IMR-90 (cell line): ENCODE data around the gene MRPS5. TPM values are rescaled to one million over a fixed set of nuclear protein-coding genes. Genes with fewer than 3 reads are reported as not detected.

Source experiments
- ATAC-seq: fragments of 200-7000 bp; cut with Tn5 transposase; 2 replicates; pipeline ENCODE4 v1.9.1; 2020; ENCODE audit warnings: low read depth, mild to moderate bottlenecking, moderate library complexity
- BruUV-seq: library from RNA; stranded (reverse); fragments of 400-500 nt; replicated peaks from 2 replicates; lab custom pipeline; 2021; lab: Mats Ljungman, UMichigan
- CTCF ChIA-PET: fragments of 300-600 bp; formaldehyde crosslinking; extraction: SDS; loops from one replicate; lab custom pipeline; 2021; ENCODE audit warnings: antibody characterized with exemption; lab: Yijun Ruan, JAX
- POLR2A ChIA-PET: fragments of 300-600 bp; sonication (Branson Sonifier 250); formaldehyde crosslinking; loops from one replicate; lab custom pipeline; 2022; ENCODE audit warnings: antibody characterized with exemption; ENCODE audit not compliant: unreplicated experiment; lab: Charles Lee
- DNase-seq: peaks from one replicate; pipeline ENCODE4 v3.0.0; 2013
- H2AFZ ChIP-seq: replicated peaks from 2 replicates; pipeline ENCODE3; 2013; ENCODE audit warnings: low read length, mild to moderate bottlenecking; ENCODE audit not compliant: poor library complexity
- H2AK5ac ChIP-seq: 2 replicates; pipeline ENCODE4 v1.6.1; 2013; ENCODE audit warnings: low read depth, low read length, inconsistent platforms
- H2AK9ac ChIP-seq: replicated peaks from 2 replicates; pipeline ENCODE3; 2013; ENCODE audit warnings: mild to moderate bottlenecking, low read depth, low read length, moderate library complexity; ENCODE audit not compliant: poor library complexity
- H2BK120ac ChIP-seq: 2 replicates; pipeline ENCODE4 v1.6.1; 2013; ENCODE audit warnings: low read depth, low read length, inconsistent platforms
- H2BK15ac ChIP-seq: 3 replicates; pipeline ENCODE4 v1.6.1; 2013; ENCODE audit warnings: low read depth, low read length, inconsistent platforms
- H2BK20ac ChIP-seq: 2 replicates; pipeline ENCODE4 v1.6.1; 2013; ENCODE audit warnings: low read depth, mild to moderate bottlenecking, inconsistent platforms, low read length, moderate library complexity
- H2BK5ac ChIP-seq: 2 replicates; pipeline ENCODE4 v1.6.1; 2013; ENCODE audit warnings: mild to moderate bottlenecking, low read depth, low read length, inconsistent platforms; ENCODE audit not compliant: poor library complexity, severe bottlenecking
- H3K14ac ChIP-seq: replicated peaks from 2 replicates; pipeline ENCODE4 v1.6.1; 2013; ENCODE audit warnings: low read depth, low read length, inconsistent platforms
- H3K18ac ChIP-seq: 2 replicates; pipeline ENCODE4 v1.6.1; 2013; ENCODE audit warnings: low read depth, low read length, control low read depth
- H3K23ac ChIP-seq: 2 replicates; pipeline ENCODE4 v1.6.1; 2013; ENCODE audit warnings: low read depth, low read length, inconsistent platforms
- H3K27ac ChIP-seq: 2 replicates; pipeline ENCODE4 v1.5.1; 2013; ENCODE audit warnings: mild to moderate bottlenecking, control low read depth, low read length; ENCODE audit not compliant: insufficient read depth
- H3K27me3 ChIP-seq: 2 replicates; pipeline ENCODE4 v1.6.1; 2013; ENCODE audit warnings: low read length; ENCODE audit not compliant: control insufficient read depth, insufficient read depth
- H3K36me3 ChIP-seq: 2 replicates; pipeline ENCODE4 v1.6.1; 2013; ENCODE audit warnings: low read length, mixed read lengths; ENCODE audit not compliant: control insufficient read depth, insufficient read depth
- H3K4ac ChIP-seq: 2 replicates; pipeline ENCODE4 v1.6.1; 2013; ENCODE audit warnings: low read depth, low read length, inconsistent platforms
- H3K4me1 ChIP-seq: 2 replicates; pipeline ENCODE4 v1.6.1; 2013; ENCODE audit warnings: low read length, mixed read lengths; ENCODE audit not compliant: control insufficient read depth, insufficient read depth
- H3K4me2 ChIP-seq: 2 replicates; pipeline ENCODE4 v1.6.1; 2013; ENCODE audit warnings: low read depth, mild to moderate bottlenecking, control low read depth, low read length, moderate library complexity
- H3K4me3 ChIP-seq: 2 replicates; pipeline ENCODE4 v1.5.1; 2013; ENCODE audit warnings: low read depth, mild to moderate bottlenecking, control low read depth, low read length, moderate library complexity; ENCODE audit not compliant: insufficient read depth
- H3K56ac ChIP-seq: 2 replicates; pipeline ENCODE4 v1.6.1; 2013; ENCODE audit warnings: low read length, inconsistent platforms; ENCODE audit not compliant: insufficient read depth; ENCODE audit errors: extremely low read depth
- H3K79me1 ChIP-seq, 2 experiments: 2 replicates each; pipeline ENCODE4 v1.6.1; 2013; ENCODE audit warnings: low read length in 2 of 2, inconsistent platforms in 1 of 2, low read depth in 1 of 2
- H3K9ac ChIP-seq: 2 replicates; pipeline ENCODE4 v1.6.1; 2013; ENCODE audit warnings: low read depth, low read length, control low read depth
- H3K9me1 ChIP-seq: 2 replicates; pipeline ENCODE4 v1.6.1; 2013; ENCODE audit warnings: low read length, inconsistent platforms; ENCODE audit not compliant: insufficient read depth
- H3K9me3 ChIP-seq: 2 replicates; pipeline ENCODE4 v1.6.1; 2013; ENCODE audit warnings: low read length; ENCODE audit not compliant: control insufficient read depth, insufficient read depth
- H4K20me1 ChIP-seq: 2 replicates; pipeline ENCODE4 v1.6.1; 2013; ENCODE audit warnings: low read length, inconsistent platforms; ENCODE audit not compliant: insufficient read depth
- H4K5ac ChIP-seq: 2 replicates; pipeline ENCODE4 v1.6.1; 2013; ENCODE audit warnings: mild to moderate bottlenecking, low read depth, low read length, control low read depth
- H4K8ac ChIP-seq, 2 experiments: 2 replicates each; pipeline ENCODE4 v1.6.1; 2013; ENCODE audit warnings: low read depth in 2 of 2, low read length in 2 of 2, control low read depth in 1 of 2, inconsistent platforms in 1 of 2
- H4K91ac ChIP-seq: 2 replicates; pipeline ENCODE4 v1.6.1; 2013; ENCODE audit warnings: low read depth, low read length, inconsistent platforms; ENCODE audit not compliant: insufficient read depth
- BHLHE40 ChIP-seq: fragments of 150-350 bp; IDR thresholded peaks from 2 replicates; pipeline ENCODE4 v1.6.1; 2016; ENCODE audit warnings: mild to moderate bottlenecking, low read depth, low read length
- CEBPB ChIP-seq: IDR thresholded peaks from 2 replicates; pipeline ENCODE4 v1.6.1; 2012; ENCODE audit warnings: low read depth, low read length, improper control_type of control experiment
- CHD1 ChIP-seq: IDR thresholded peaks from 2 replicates; pipeline ENCODE4 v1.6.1; 2012; ENCODE audit warnings: low read depth, low read length, improper control_type of control experiment
- FOS ChIP-seq: fragments of 150-350 bp; IDR thresholded peaks from 2 replicates; pipeline ENCODE4 v1.6.1; 2016; ENCODE audit warnings: low read depth, low read length
- MAFK ChIP-seq: IDR thresholded peaks from 2 replicates; pipeline ENCODE4 v1.6.1; 2012; ENCODE audit warnings: low read depth, low read length, improper control_type of control experiment
- MAZ ChIP-seq: IDR thresholded peaks from 2 replicates; pipeline ENCODE4 v1.6.1; 2012; ENCODE audit warnings: low read depth, mild to moderate bottlenecking, low read length, improper control_type of control experiment, moderate library complexity, borderline replicate concordance
- MXI1 ChIP-seq: IDR thresholded peaks from 2 replicates; pipeline ENCODE4 v1.6.1; 2012; ENCODE audit warnings: low read depth, mild to moderate bottlenecking, low read length, moderate library complexity, borderline replicate concordance
- NFE2L2 ChIP-seq: fragments of 150-350 bp; IDR thresholded peaks from 2 replicates; pipeline ENCODE4 v1.6.1; 2016; ENCODE audit warnings: low read depth, mild to moderate bottlenecking, low read length
- POLR2A ChIP-seq: IDR thresholded peaks from 2 replicates; pipeline ENCODE4 v1.6.1; 2012; ENCODE audit warnings: mild to moderate bottlenecking, low read depth, low read length
- RAD21 ChIP-seq: IDR thresholded peaks from 2 replicates; pipeline ENCODE4 v1.6.1; 2012; ENCODE audit warnings: low read length, improper control_type of control experiment
- RCOR1 ChIP-seq: IDR thresholded peaks from 2 replicates; pipeline ENCODE4 v1.6.1; 2012; ENCODE audit warnings: mild to moderate bottlenecking, low read length, improper control_type of control experiment; ENCODE audit not compliant: insufficient replicate concordance
- RFX5 ChIP-seq: IDR thresholded peaks from 2 replicates; pipeline ENCODE4 v1.8.0; 2012; ENCODE audit warnings: low read depth, mild to moderate bottlenecking, low read length, moderate library complexity
- SMC3 ChIP-seq: fragments of 150-350 bp; IDR thresholded peaks from 2 replicates; pipeline ENCODE4 v1.6.1; 2016; ENCODE audit warnings: low read depth, mild to moderate bottlenecking, antibody characterized with exemption, low read length, moderate library complexity
- WGBS, 2 experiments: methylation state at CpG; one replicate each; pipeline versions ENCODE4 v1.1.5 to v1.1.7; 2013; ENCODE audit warnings: missing lambda C conversion rate in 2 of 2; ENCODE audit not compliant: insufficient read length in 1 of 2; ENCODE audit errors: extremely low coverage in 2 of 2; 5-methylcytosine and 5-hydroxymethylcytosine counted together
- dilution Hi-C: fragments of 300-500 bp; cut with HindIII; formaldehyde crosslinking; loops from one replicate; pipeline ENCODE4 v1.14.3; 2018; ENCODE audit warnings: low sequenced_read_pairs; ENCODE audit not compliant: unreplicated experiment
- in situ Hi-C: fragments of 300-500 bp; cut with MboI; formaldehyde crosslinking; loops from 3 replicates; pipeline ENCODE4 v1.14.3; 2019; ENCODE audit warnings: low sequenced_read_pairs, inconsistent platforms, mixed read lengths
- intact Hi-C: fragments of 100-400 bp; cut with micrococcal nuclease; formaldehyde crosslinking; loops from 2 replicates; pipeline ENCODE4 v1.10.0; 2022
- polyA plus RNA-seq, 3 experiments: library from polyadenylated mRNA; depleted of rRNA; stranded (reverse); fragments of >200 nt; gene quantifications; 2 replicates each; pipeline ENCODE4 v1.2.3, GENCODE V29; 2012; ENCODE audit warnings: low replicate concordance in 1 of 3
- total RNA-seq: library from RNA; depleted of rRNA; stranded (reverse); fragments of >200 nt; gene quantifications from 2 replicates; pipeline ENCODE4 v1.2.3, GENCODE V29; 2012
- TF ChIP-seq, protein P1 (sequence below): fragments of 150-350 bp; IDR thresholded peaks from 2 replicates; pipeline ENCODE4 v1.6.1; 2016; ENCODE audit warnings: low read depth, mild to moderate bottlenecking, low read length, moderate library complexity, borderline replicate concordance
- TF ChIP-seq, protein P2 (sequence below): fragments of 150-350 bp; IDR thresholded peaks from 2 replicates; pipeline ENCODE4 v1.6.1; 2017; ENCODE audit warnings: mild to moderate bottlenecking, antibody characterized with exemption, low read length, low read depth
- TF ChIP-seq, protein P3 (sequence below): conservative IDR thresholded peaks from 2 replicates; pipeline ENCODE4 v1.5.1; 2012; ENCODE audit warnings: mild to moderate bottlenecking, low read depth, low read length, improper control_type of control experiment

MRPS5 gene
- total and polyA plus RNA-seq, 2 of the 4 experiments (the other 2 are of a cell fraction) = 27.6 to 44.1 TPM

DNA sequence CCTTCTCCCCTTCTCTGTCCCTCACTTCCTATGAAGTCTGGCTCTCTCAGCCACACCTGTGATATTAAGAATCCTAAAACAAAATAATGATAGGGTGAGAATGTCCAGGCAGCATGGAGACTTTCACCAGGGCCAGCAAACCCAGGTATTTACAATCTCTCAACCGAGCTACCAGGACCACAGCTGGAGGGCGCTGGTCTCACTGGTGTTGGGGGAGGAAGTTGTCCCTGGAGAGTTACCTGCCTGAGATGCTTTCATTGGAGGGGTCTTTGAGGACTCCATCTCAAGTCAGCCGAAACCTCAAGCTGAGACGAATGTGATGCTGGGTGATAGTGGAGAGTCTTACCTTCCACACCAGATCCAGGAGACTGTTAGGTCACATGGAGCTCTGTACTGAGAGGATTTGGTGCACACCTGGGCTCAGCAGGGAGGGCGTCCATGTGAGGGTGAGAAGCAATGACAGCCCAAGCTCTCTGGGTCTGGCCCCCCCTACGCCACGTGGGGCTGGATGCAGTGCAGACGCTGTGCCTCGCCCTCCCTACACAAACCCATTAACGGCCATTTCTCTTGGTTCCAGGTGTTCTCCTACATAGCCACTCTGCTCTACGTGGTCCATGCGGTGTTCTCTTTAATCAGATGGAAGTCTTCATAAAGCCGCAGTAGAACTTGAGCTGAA lies 68.7 kb downstream of the MRPS5 start:
- 72% methylated on average over 5 of the region's 13 CpGs; no CpG with 5 or more reads in 1 of the 2 experiments for WGBS, 2 experiments
- Histone ChIP-seq H2AK5ac (no peak overlapping the region), H3K56ac (no peak overlapping the region), H3K27me3 (peaks cover 35% of the 10 kb centered on the region; the same call in 1 of the 2 replicates), H2BK120ac (no peak overlapping the region), H3K23ac (no peak overlapping the region), H2AFZ (peak overlapping the region; percentile 49), H3K36me3 (no peaks in the 10 kb centered on the region), H3K4me2 (no peak overlapping the region), H3K27ac (no peak overlapping the region), H4K91ac (no peak overlapping the region), H3K4me1 (peaks cover 7% of the 10 kb centered on the region; the same call in 1 of the 2 replicates), H3K4me3 (no peak overlapping the region), H2BK15ac (no peak overlapping the region), H4K5ac (no peak overlapping the region), H2AK9ac (no peak overlapping the region), H4K8ac (no peak overlapping the region), H3K9me1 (no peaks in the 10 kb centered on the region), H4K20me1 (no peaks in the 10 kb centered on the region), H3K18ac (no peak overlapping the region), H3K9ac (no peak overlapping the region), H3K14ac (no peak overlapping the region), H2BK5ac (no peak overlapping the region), H3K79me1 (no peaks in the 10 kb centered on the region), H3K9me3 (no peaks in the 10 kb centered on the region), H2BK20ac (no peak overlapping the region), H3K4ac (no peak overlapping the region)
- intact Hi-C loops (loop anchor here (1.0 kb wide), 1 partner anchor 31 kb away; no protein-coding TSS in a partner anchor), in situ Hi-C loops (no loop called here), dilution Hi-C loops (no loop called here)
- DNase-seq (no peak), ATAC-seq (no peak)
- ChIA-PET CTCF (no interaction called here), POLR2A (no interaction called here)
- TF ChIP-seq RCOR1 (no peak), CEBPB (no peak), CHD1 (no peak), NFE2L2 (no peak), MAZ (no peak), MAFK (no peak), MXI1 (no peak), POLR2A (no peak), FOS (no peak), BHLHE40 (no peak), SMC3 (no peak), RFX5 (no peak), RAD21 (no peak)
- TF ChIP-seq, protein P1, sequence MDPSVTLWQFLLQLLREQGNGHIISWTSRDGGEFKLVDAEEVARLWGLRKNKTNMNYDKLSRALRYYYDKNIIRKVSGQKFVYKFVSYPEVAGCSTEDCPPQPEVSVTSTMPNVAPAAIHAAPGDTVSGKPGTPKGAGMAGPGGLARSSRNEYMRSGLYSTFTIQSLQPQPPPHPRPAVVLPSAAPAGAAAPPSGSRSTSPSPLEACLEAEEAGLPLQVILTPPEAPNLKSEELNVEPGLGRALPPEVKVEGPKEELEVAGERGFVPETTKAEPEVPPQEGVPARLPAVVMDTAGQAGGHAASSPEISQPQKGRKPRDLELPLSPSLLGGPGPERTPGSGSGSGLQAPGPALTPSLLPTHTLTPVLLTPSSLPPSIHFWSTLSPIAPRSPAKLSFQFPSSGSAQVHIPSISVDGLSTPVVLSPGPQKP = no peak
- TF ChIP-seq, protein P2, sequence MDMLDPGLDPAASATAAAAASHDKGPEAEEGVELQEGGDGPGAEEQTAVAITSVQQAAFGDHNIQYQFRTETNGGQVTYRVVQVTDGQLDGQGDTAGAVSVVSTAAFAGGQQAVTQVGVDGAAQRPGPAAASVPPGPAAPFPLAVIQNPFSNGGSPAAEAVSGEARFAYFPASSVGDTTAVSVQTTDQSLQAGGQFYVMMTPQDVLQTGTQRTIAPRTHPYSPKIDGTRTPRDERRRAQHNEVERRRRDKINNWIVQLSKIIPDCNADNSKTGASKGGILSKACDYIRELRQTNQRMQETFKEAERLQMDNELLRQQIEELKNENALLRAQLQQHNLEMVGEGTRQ = no peak
- TF ChIP-seq, protein P3, sequence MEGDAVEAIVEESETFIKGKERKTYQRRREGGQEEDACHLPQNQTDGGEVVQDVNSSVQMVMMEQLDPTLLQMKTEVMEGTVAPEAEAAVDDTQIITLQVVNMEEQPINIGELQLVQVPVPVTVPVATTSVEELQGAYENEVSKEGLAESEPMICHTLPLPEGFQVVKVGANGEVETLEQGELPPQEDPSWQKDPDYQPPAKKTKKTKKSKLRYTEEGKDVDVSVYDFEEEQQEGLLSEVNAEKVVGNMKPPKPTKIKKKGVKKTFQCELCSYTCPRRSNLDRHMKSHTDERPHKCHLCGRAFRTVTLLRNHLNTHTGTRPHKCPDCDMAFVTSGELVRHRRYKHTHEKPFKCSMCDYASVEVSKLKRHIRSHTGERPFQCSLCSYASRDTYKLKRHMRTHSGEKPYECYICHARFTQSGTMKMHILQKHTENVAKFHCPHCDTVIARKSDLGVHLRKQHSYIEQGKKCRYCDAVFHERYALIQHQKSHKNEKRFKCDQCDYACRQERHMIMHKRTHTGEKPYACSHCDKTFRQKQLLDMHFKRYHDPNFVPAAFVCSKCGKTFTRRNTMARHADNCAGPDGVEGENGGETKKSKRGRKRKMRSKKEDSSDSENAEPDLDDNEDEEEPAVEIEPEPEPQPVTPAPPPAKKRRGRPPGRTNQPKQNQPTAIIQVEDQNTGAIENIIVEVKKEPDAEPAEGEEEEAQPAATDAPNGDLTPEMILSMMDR = no peak
- BruUV-seq = no TSS peak
